ENCODE data around the gene GDF10. TPM values are rescaled to one million over a fixed set of nuclear protein-coding genes. Genes with fewer than 3 reads are reported as not detected.

GDF10 gene
- total and polyA plus RNA-seq, 4 donors = 2.3 to 34.7 (median 16.6) TPM

- Histone ChIP-seq H3K36me3 (ENCODE audit: control insufficient read depth in 4 of 4, insufficient read depth in 4 of 4, low read length in 4 of 4) (peaks cover 0 to 42% (median 19%) of the 10 kb centered on the region in 4 donors), H3K9me3 (ENCODE audit: control insufficient read depth in 4 of 4, insufficient read depth in 3 of 4, low read length in 3 of 4) (no peaks in the 10 kb centered on the region), H3K27me3 (ENCODE audit: control insufficient read depth in 3 of 3, insufficient read depth in 3 of 3, low read length in 2 of 3) (no peaks in the 10 kb centered on the region), H3K4me3 (no peak overlapping the region), H3K4me1 (ENCODE audit: control insufficient read depth in 5 of 5, insufficient read depth in 5 of 5, low read length in 5 of 5) (peaks cover 0 to 69% (median 25%) of the 10 kb centered on the region in 5 donors), H3K27ac (ENCODE audit: low read depth in 1 of 2, low read length in 1 of 2) (no peak overlapping the region), H3K9ac (ENCODE audit: insufficient read depth in 1 of 2, low read length in 2 of 2) (no peak overlapping the region)
- ATAC-seq (ENCODE audit: insufficient read depth, low FRiP score) (no peak), DNase-seq (no peak)
- TF ChIP-seq CTCF (IDR thresholded peaks at IDR 0.05; ENCODE audit: control extremely low read depth, extremely low read depth) = no peak
- WGBS, 2 donors = 86 to 89% methylated on average over 34 of the region's 34 CpGs
Observed at GRCh38 chr10:47309408-47310089, 9.6 kb downstream of the GDF10 start.

GRCh38 chr10:47310090-47310505 is 10.1 kb downstream of the GDF10 start:
- Histone ChIP-seq H3K36me3 (ENCODE audit: control insufficient read depth in 4 of 4, insufficient read depth in 4 of 4, low read length in 4 of 4) (peaks cover 0 to 43% (median 17%) of the 10 kb centered on the region in 4 donors), H3K4me3 (no peak overlapping the region), H3K9ac (ENCODE audit: insufficient read depth in 1 of 2, low read length in 2 of 2) (no peak overlapping the region), H3K4me1 (ENCODE audit: control insufficient read depth in 5 of 5, insufficient read depth in 5 of 5, low read length in 5 of 5) (peaks cover 0 to 64% (median 20%) of the 10 kb centered on the region in 5 donors), H3K27me3 (ENCODE audit: control insufficient read depth in 3 of 3, insufficient read depth in 3 of 3, low read length in 2 of 3) (no peaks in the 10 kb centered on the region), H3K9me3 (ENCODE audit: control insufficient read depth in 4 of 4, insufficient read depth in 3 of 4, low read length in 3 of 4) (no peaks in the 10 kb centered on the region), H3K27ac (ENCODE audit: low read depth in 1 of 2, low read length in 1 of 2) (no peak overlapping the region)
- no peak for TF ChIP-seq CTCF (IDR thresholded peaks at IDR 0.05; ENCODE audit: control extremely low read depth, extremely low read depth)
- WGBS, 2 donors = 95 to 96% methylated on average over 33 to 37 of the region's 37 CpGs
- DNase-seq (no peak), ATAC-seq (ENCODE audit: insufficient read depth, low FRiP score) (no peak)

- ATAC-seq (ENCODE audit: insufficient read depth, low FRiP score) (peak; percentile 13), DNase-seq (peak in 1 of 3 donors; percentile 28)
- H3K9me3 ChIP-seq (ENCODE audit: control insufficient read depth in 4 of 4, insufficient read depth in 3 of 4, low read length in 3 of 4) = no peaks in the 10 kb centered on the region
- peaks cover 0 to 44% (median 14%) of the 10 kb centered on the region in 4 donors for H3K36me3 ChIP-seq (ENCODE audit: control insufficient read depth in 4 of 4, insufficient read depth in 4 of 4, low read length in 4 of 4)
- no peak overlapping the region for H3K9ac ChIP-seq (ENCODE audit: insufficient read depth in 1 of 2, low read length in 2 of 2)
- no peak for TF ChIP-seq CTCF (IDR thresholded peaks at IDR 0.05; ENCODE audit: control extremely low read depth, extremely low read depth)
- H3K27me3 ChIP-seq (ENCODE audit: control insufficient read depth in 3 of 3, insufficient read depth in 3 of 3, low read length in 2 of 3) = no peaks in the 10 kb centered on the region
- no peak overlapping the region for H3K27ac ChIP-seq (ENCODE audit: low read depth in 1 of 2, low read length in 1 of 2)
- H3K4me3 ChIP-seq = no peak overlapping the region
- H3K4me1 ChIP-seq (ENCODE audit: control insufficient read depth in 5 of 5, insufficient read depth in 5 of 5, low read length in 5 of 5) = peaks cover 0 to 51% (median 13%) of the 10 kb centered on the region in 5 donors
- 47 to 62% methylated on average over 10 of the region's 10 CpGs for WGBS, 2 donors
Observed at GRCh38 chr10:47311193-47311931, 11.4 kb downstream of the GDF10 start.
